CD14-positive monocyte (primary cell): Measurements from ENCODE around the gene RCOR2. TPM values are rescaled to one million over a fixed set of nuclear protein-coding genes. Genes with fewer than 3 reads are reported as not detected.
"Not testable (repeated sequence)": the region's sequence is repeated elsewhere in the genome, so short reads cannot be mapped to it uniquely, and the experiment has no call there.

ENCODE experiments used
- DNase-seq, 3 donors: peaks; one replicate each; pipeline ENCODE4 v3.0.0-alpha.2; 2011 to 2022
- H2AFZ ChIP-seq: 2 replicates; pipeline ENCODE4 v1.6.0; 2012; ENCODE audit warnings: mild to moderate bottlenecking, low read depth, low read length, inconsistent platforms; ENCODE audit not compliant: insufficient read depth, poor library complexity, severe bottlenecking
- H3K27ac ChIP-seq, 2 donors: 1 replicate in 1 of 2; 2 replicates in 1 of 2; pipeline ENCODE4 v1.5.1; 2012 to 2013; ENCODE audit warnings: low read length in 2 of 2, control low read depth in 1 of 2, inconsistent platforms in 1 of 2, low read depth in 1 of 2, mild to moderate bottlenecking in 1 of 2
- H3K27me3 ChIP-seq, 2 donors: one replicate each; pipeline versions ENCODE4 v1.6.0 to v1.6.1; 2011 to 2013; ENCODE audit warnings: low read length in 2 of 2; ENCODE audit not compliant: control insufficient read depth in 2 of 2, insufficient read depth in 2 of 2
- H3K36me3 ChIP-seq, 2 donors: replicated peaks in 1 of 2; 1 replicate in 1 of 2; 2 replicates in 1 of 2; pipeline versions ENCODE4 v1.5.1 to v1.6.1; 2012 to 2013; ENCODE audit warnings: low read length in 2 of 2, control low read depth in 1 of 2, inconsistent platforms in 1 of 2, mild to moderate bottlenecking in 1 of 2; ENCODE audit not compliant: insufficient read depth in 2 of 2, control insufficient read depth in 1 of 2
- H3K4me1 ChIP-seq, 2 donors: 1 replicate in 1 of 2; 2 replicates in 1 of 2; pipeline versions ENCODE4 v1.5.1 to v1.6.1; 2012 to 2013; ENCODE audit warnings: low read length in 2 of 2, control low read depth in 1 of 2, inconsistent platforms in 1 of 2, mild to moderate bottlenecking in 1 of 2, moderate library complexity in 1 of 2; ENCODE audit not compliant: insufficient read depth in 2 of 2, control insufficient read depth in 1 of 2
- H3K4me2 ChIP-seq: replicated peaks from 2 replicates; pipeline ENCODE3; 2012; ENCODE audit warnings: low read length, moderate library complexity, mild to moderate bottlenecking; ENCODE audit not compliant: poor library complexity, severe bottlenecking; ENCODE audit errors: extremely low read depth
- H3K4me3 ChIP-seq, 3 experiments: fragments of 200-600 bp in 1 of 3; sonication (generic) in 1 of 3; replicated peaks in 1 of 3; 1 replicate in 2 of 3; 2 replicates in 1 of 3; pipeline ENCODE4 v1.5.1; 2011 to 2013; ENCODE audit warnings: low read length in 3 of 3, mild to moderate bottlenecking in 3 of 3, control low read depth in 2 of 3, low read depth in 2 of 3, inconsistent platforms in 1 of 3, moderate library complexity in 1 of 3
- H3K79me2 ChIP-seq: 2 replicates; pipeline ENCODE4 v1.6.0; 2012; ENCODE audit warnings: mild to moderate bottlenecking, control low read depth, inconsistent platforms, low read length, moderate library complexity; ENCODE audit not compliant: insufficient read depth
- H3K9ac ChIP-seq: 2 replicates; pipeline ENCODE4 v1.6.0; 2017; ENCODE audit warnings: low read length, mild to moderate bottlenecking; ENCODE audit not compliant: insufficient read depth, poor library complexity, severe bottlenecking
- H3K9me3 ChIP-seq, 2 donors: replicated peaks in 1 of 2; 1 replicate in 1 of 2; 2 replicates in 1 of 2; pipeline versions ENCODE4 v1.5.1 to v1.6.1; 2012 to 2013; ENCODE audit warnings: low read length in 2 of 2, control low read depth in 1 of 2; ENCODE audit not compliant: control insufficient read depth in 1 of 2, insufficient read depth in 1 of 2
- H4K20me1 ChIP-seq: 2 replicates; pipeline ENCODE4 v1.6.0; 2012; ENCODE audit warnings: mild to moderate bottlenecking, low read length, control low read depth, moderate library complexity; ENCODE audit not compliant: insufficient read depth
- H3K27ac Mint-ChIP-seq, 7 donors: one replicate each; pipeline ENCODE4 v1.8.0; 2020; ENCODE audit warnings: mild to moderate bottlenecking in 7 of 7, mixed read lengths in 7 of 7, moderate library complexity in 6 of 7, inconsistent platforms in 2 of 7
- H3K27me3 Mint-ChIP-seq, 3 donors: one replicate each; pipeline ENCODE4 v1.8.0; 2021 to 2022; ENCODE audit warnings: low read depth in 3 of 3, mild to moderate bottlenecking in 3 of 3, mixed read lengths in 3 of 3, moderate library complexity in 3 of 3, inconsistent platforms in 1 of 3
- H3K36me3 Mint-ChIP-seq, 2 donors: one replicate each; pipeline ENCODE4 v1.8.0; 2020; ENCODE audit warnings: mixed read lengths in 2 of 2, inconsistent platforms in 1 of 2, mild to moderate bottlenecking in 1 of 2
- H3K4me1 Mint-ChIP-seq: one replicate; pipeline ENCODE4 v1.8.0; 2020; ENCODE audit warnings: mild to moderate bottlenecking, mixed read lengths
- H3K4me3 Mint-ChIP-seq, 2 donors: one replicate each; pipeline ENCODE4 v1.8.0; 2020; ENCODE audit warnings: mild to moderate bottlenecking in 2 of 2, mixed read lengths in 2 of 2, moderate library complexity in 1 of 2
- H3K9me3 Mint-ChIP-seq, 7 donors: one replicate each; pipeline ENCODE4 v1.8.0; 2020 to 2022; ENCODE audit warnings: mixed read lengths in 7 of 7, mild to moderate bottlenecking in 6 of 7, moderate library complexity in 6 of 7, inconsistent platforms in 2 of 7
- CTCF ChIP-seq: fragments of 200-600 bp; IDR thresholded peaks from one replicate; pipeline ENCODE4 v1.8.0; 2022; ENCODE audit warnings: antibody characterized with exemption, mild to moderate bottlenecking
- WGBS: methylation state at CpG from one replicate; pipeline ENCODE4 v1.1.5; 2013; ENCODE audit warnings: missing lambda C conversion rate; ENCODE audit not compliant: insufficient coverage; 5-methylcytosine and 5-hydroxymethylcytosine counted together
- intact Hi-C, 2 donors: fragments of 100-400 bp; cut with micrococcal nuclease; formaldehyde crosslinking; loops; one replicate each; pipeline versions ENCODE4 v1.15.0 to v1.15.1; 2023
- polyA plus RNA-seq, 3 donors: library from polyadenylated mRNA; depleted of rRNA in 1 of 3; unstranded in 2 of 3; stranded (reverse) in 1 of 3; fragments of 300-500 nt in 2 of 3; fragments of >200 nt in 1 of 3; fragmentation: Illumina TruSeq in 2 of 3; gene quantifications; 1 replicate in 2 of 3; 2 replicates in 1 of 3; pipeline ENCODE4 v1.2.3, GENCODE V29; 2012 to 2021

RCOR2 gene
- polyA plus RNA-seq, 3 donors = not detected

- WGBS = 100% methylated on average over 2 of the region's 4 CpGs
- Histone ChIP-seq H3K79me2 (peaks cover 90% of the 10 kb centered on the region), H3K4me3 (no peak overlapping the region), H4K20me1 (peaks cover 91% of the 10 kb centered on the region), H3K36me3 (peaks cover 0 to 4% of the 10 kb centered on the region in 2 donors), H3K9ac (peak overlapping the region; percentile 10), H3K9me3 (no peaks in the 10 kb centered on the region), H3K27ac (peak overlapping the region in 1 of 2 donors; percentile 83), H2AFZ (no peak overlapping the region), H3K4me1 (peaks cover 89 to 90% of the 10 kb centered on the region in 2 donors), H3K4me2 (no peak overlapping the region), H3K27me3 (no peaks in the 10 kb centered on the region)
- Mint-ChIP-seq H3K4me1 (peaks cover 87% of the 10 kb centered on the region), H3K27me3 (no peaks in the 10 kb centered on the region), H3K4me3 (no peak overlapping the region), H3K9me3 (no peaks in the 10 kb centered on the region), H3K36me3 (peaks cover 17 to 42% of the 10 kb centered on the region in 2 donors), H3K27ac (peak overlapping the region; percentile 40 to 93 (median 78))
- intact Hi-C loops = no loop called here
- no peak for DNase-seq
- TF ChIP-seq CTCF = no peak
Observed at GRCh38 chr11:63867511-63867910, 49.5 kb downstream of the RCOR2 start.

GRCh38 chr11:63866211-63866610 is 50.8 kb downstream of the RCOR2 start:
- Mint-ChIP-seq H3K4me1 (peaks cover 82% of the 10 kb centered on the region), H3K9me3 (no peaks in the 10 kb centered on the region), H3K27ac (peak overlapping the region; percentile 78 to 95 (median 86)), H3K27me3 (no peaks in the 10 kb centered on the region), H3K36me3 (peaks cover 26 to 53% of the 10 kb centered on the region in 2 donors), H3K4me3 (peak overlapping the region in 1 of 2 donors; percentile 67)
- peak; percentile 39 to 67 (median 48) for DNase-seq
- no peak overlapping the region for H2AFZ ChIP-seq
- H3K79me2 ChIP-seq = peaks cover 96% of the 10 kb centered on the region
- H3K27me3 ChIP-seq = no peaks in the 10 kb centered on the region
- peak overlapping the region; percentile 34 for H3K4me2 ChIP-seq
- WGBS = no CpG with 5 or more reads among the region's 4 CpGs
- H3K4me1 ChIP-seq = peaks cover 82 to 85% of the 10 kb centered on the region in 2 donors
- H3K4me3 ChIP-seq = peak overlapping the region in 1 of 3 experiments; percentile 15
- no peaks in the 10 kb centered on the region for H3K9me3 ChIP-seq
- H3K9ac ChIP-seq = peak overlapping the region; percentile 15
- TF ChIP-seq CTCF = no peak
- intact Hi-C loops = no loop called here
- peak overlapping the region; percentile 23 to 83 for H3K27ac ChIP-seq
- peaks cover 0 to 17% of the 10 kb centered on the region in 2 donors for H3K36me3 ChIP-seq
- peaks cover 89% of the 10 kb centered on the region for H4K20me1 ChIP-seq

GRCh38 chr11:63863620-63864019 is 53.3 kb downstream of the RCOR2 start:
- H3K27ac Mint-ChIP-seq = peak overlapping the region in 6 of 7 donors; percentile 19 to 91 (median 70)

More at GRCh38 chr11:63863620-63864019, 53.3 kb downstream of the RCOR2 start:
- 96% methylated on average over 3 of the region's 6 CpGs for WGBS
- peaks cover 0 to 17% of the 10 kb centered on the region in 2 donors for H3K36me3 ChIP-seq
- peaks cover 69 to 75% of the 10 kb centered on the region in 2 donors for H3K4me1 ChIP-seq
- DNase-seq, intact Hi-C loops, H3K4me2 ChIP-seq, H3K27me3 Mint-ChIP-seq, H3K4me3 ChIP-seq, H3K27me3 ChIP-seq, H3K9me3 ChIP-seq, H3K4me3 Mint-ChIP-seq, H3K9me3 Mint-ChIP-seq, H3K9ac ChIP-seq, H2AFZ ChIP-seq: not testable (repeated sequence)
- H4K20me1 ChIP-seq = peaks cover 63% of the 10 kb centered on the region
- H3K27ac ChIP-seq = peak overlapping the region in 1 of 2 donors; percentile 25
- H3K79me2 ChIP-seq = peaks cover 96% of the 10 kb centered on the region
- peaks cover 27 to 47% of the 10 kb centered on the region in 2 donors for H3K36me3 Mint-ChIP-seq
- peaks cover 76% of the 10 kb centered on the region for H3K4me1 Mint-ChIP-seq
